ENCODE data around the gene SNX20.

The SNX20 gene

DNA sequence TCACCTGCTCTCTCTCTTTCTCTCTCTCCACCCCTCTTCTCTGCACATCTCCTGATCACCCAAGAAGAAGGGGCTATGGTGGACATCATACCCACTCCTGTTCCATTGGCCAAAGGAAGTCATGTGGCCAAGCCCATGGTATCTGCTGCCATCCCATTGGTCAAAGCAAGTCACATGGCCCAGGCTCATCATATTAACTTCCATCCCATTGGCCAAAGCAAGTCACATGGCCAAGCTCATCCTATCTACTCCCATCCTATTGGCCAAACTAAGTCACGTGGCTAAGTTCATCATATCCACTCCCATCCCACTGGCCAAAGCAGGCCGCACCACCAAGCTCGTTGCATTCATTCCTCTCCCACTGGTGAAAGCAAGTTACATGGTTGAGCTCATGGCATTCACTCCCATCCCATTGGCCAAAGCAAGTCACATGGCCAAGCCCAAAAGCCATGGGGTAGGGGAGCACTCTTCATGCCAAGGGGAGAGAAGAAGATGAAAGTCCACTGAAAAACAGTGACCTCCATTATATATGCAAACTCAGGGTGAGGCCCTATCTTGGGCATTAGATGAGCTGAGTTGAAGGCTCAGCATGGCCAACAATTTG is 29.2 kb downstream of the SNX20 start:
- no peaks in the 10 kb centered on the region for H3K27me3 Mint-ChIP-seq
- H3K27ac Mint-ChIP-seq: no peak overlapping the region
- intact Hi-C loops (cut with micrococcal nuclease): no loop called here
- H3K4me1 Mint-ChIP-seq (ENCODE audit: low read depth): no peaks in the 10 kb centered on the region
- H3K9me3 Mint-ChIP-seq: peaks cover 9% of the 10 kb centered on the region
- H3K36me3 Mint-ChIP-seq (ENCODE audit: low read depth): no peaks in the 10 kb centered on the region
- H3K4me3 Mint-ChIP-seq: no peak overlapping the region

- Mint-ChIP-seq H3K27me3 (peaks cover 3% of the 10 kb centered on the region), H3K4me3 (no peak overlapping the region), H3K27ac (no peak overlapping the region), H3K9me3 (no peaks in the 10 kb centered on the region), H3K4me1 (ENCODE audit: low read depth) (no peaks in the 10 kb centered on the region), H3K36me3 (ENCODE audit: low read depth) (no peaks in the 10 kb centered on the region)
- intact Hi-C loops (cut with micrococcal nuclease): no loop called here
Observed at GRCh38 chr16:50646345-50646744, 34.8 kb downstream of the SNX20 start.

GRCh38 chr16:50645563-50646220 is 35.4 kb downstream of the SNX20 start:
- no peak overlapping the region for H3K4me3 Mint-ChIP-seq
- H3K4me1 Mint-ChIP-seq (ENCODE audit: low read depth): no peaks in the 10 kb centered on the region
- no peaks in the 10 kb centered on the region for H3K36me3 Mint-ChIP-seq (ENCODE audit: low read depth)
- intact Hi-C loops (cut with micrococcal nuclease): no loop called here
- H3K9me3 Mint-ChIP-seq: no peaks in the 10 kb centered on the region
- H3K27ac Mint-ChIP-seq: no peak overlapping the region
- peaks cover 5% of the 10 kb centered on the region for H3K27me3 Mint-ChIP-seq

- Mint-ChIP-seq H3K4me1 (ENCODE audit: low read depth) (no peaks in the 10 kb centered on the region), H3K9me3 (no peaks in the 10 kb centered on the region), H3K4me3 (no peak overlapping the region), H3K27ac (no peak overlapping the region), H3K36me3 (ENCODE audit: low read depth) (no peaks in the 10 kb centered on the region), H3K27me3 (peaks cover 5% of the 10 kb centered on the region)
- intact Hi-C loops (cut with micrococcal nuclease): no loop called here
Observed at GRCh38 chr16:50644729-50645128, 36.4 kb downstream of the SNX20 start.

- intact Hi-C loops (cut with micrococcal nuclease): no loop called here
- no peak overlapping the region for H3K4me3 Mint-ChIP-seq
- no peaks in the 10 kb centered on the region for H3K4me1 Mint-ChIP-seq (ENCODE audit: low read depth)
- no peak overlapping the region for H3K27ac Mint-ChIP-seq
- no peaks in the 10 kb centered on the region for H3K9me3 Mint-ChIP-seq
- H3K36me3 Mint-ChIP-seq (ENCODE audit: low read depth): no peaks in the 10 kb centered on the region
- H3K27me3 Mint-ChIP-seq: peaks cover 5% of the 10 kb centered on the region
Observed at GRCh38 chr16:50644245-50644644, 36.9 kb downstream of the SNX20 start.

GRCh38 chr16:50643192-50643591 is 37.9 kb downstream of the SNX20 start:
- H3K4me1 Mint-ChIP-seq (ENCODE audit: low read depth): no peaks in the 10 kb centered on the region

DNA sequence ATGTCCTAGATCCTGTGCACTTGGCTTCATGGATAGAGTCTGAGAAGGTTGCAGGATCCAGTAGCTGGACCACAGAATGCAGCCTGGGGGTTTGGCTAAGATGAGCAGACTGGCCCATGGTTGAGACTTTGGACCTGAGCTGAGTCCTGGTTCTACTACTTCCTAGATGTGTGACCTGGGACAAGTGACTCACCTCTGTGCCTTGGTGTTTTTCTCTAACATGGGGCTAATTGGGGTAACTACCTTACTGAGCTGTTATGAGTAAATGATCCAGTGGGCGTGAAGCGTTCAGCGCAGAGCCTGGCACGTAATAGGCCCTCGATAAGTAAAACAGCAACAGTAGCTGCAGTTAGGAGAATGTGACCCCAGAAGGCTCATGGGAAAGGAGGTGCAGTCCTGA is 38.8 kb downstream of the SNX20 start:
- Mint-ChIP-seq H3K9me3 (no peaks in the 10 kb centered on the region), H3K27ac (no peak overlapping the region)
- intact Hi-C loops (cut with micrococcal nuclease): no loop called here

More at GRCh38 chr16:50643192-50643591, 37.9 kb downstream of the SNX20 start:
- Mint-ChIP-seq H3K4me3 (no peak overlapping the region), H3K9me3 (no peaks in the 10 kb centered on the region), H3K27me3 (peaks cover 5% of the 10 kb centered on the region), H3K27ac (no peak overlapping the region), H3K36me3 (ENCODE audit: low read depth) (no peaks in the 10 kb centered on the region)
- intact Hi-C loops (cut with micrococcal nuclease): no loop called here

DNA sequence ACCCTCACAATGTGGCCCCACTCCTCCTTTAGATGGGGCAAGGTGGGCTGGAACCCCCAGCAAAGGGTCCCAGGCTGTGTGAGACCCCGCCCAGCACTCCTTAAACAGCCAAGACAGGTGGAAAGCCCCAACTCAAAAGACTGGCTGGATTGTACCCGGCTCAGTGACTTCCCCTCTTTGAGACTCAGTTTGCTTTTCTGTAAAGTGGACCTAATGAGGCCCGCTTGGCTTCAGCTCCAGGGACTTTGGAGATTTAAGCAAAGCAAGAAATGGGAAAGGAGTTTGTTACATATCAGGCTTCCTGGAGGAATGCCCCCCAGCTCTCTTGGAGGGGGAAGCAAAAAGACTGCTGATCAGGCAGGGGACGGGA is 39.3 kb downstream of the SNX20 start:
- H3K27ac Mint-ChIP-seq: no peak overlapping the region
- H3K4me1 Mint-ChIP-seq (ENCODE audit: low read depth): no peaks in the 10 kb centered on the region

More for the DNA sequence above, 38.8 kb downstream of the SNX20 start:
- H3K4me1 Mint-ChIP-seq (ENCODE audit: low read depth): no peaks in the 10 kb centered on the region
- H3K36me3 Mint-ChIP-seq (ENCODE audit: low read depth): no peaks in the 10 kb centered on the region
- H3K27me3 Mint-ChIP-seq: peaks cover 5% of the 10 kb centered on the region
- H3K4me3 Mint-ChIP-seq: no peak overlapping the region

DNA sequence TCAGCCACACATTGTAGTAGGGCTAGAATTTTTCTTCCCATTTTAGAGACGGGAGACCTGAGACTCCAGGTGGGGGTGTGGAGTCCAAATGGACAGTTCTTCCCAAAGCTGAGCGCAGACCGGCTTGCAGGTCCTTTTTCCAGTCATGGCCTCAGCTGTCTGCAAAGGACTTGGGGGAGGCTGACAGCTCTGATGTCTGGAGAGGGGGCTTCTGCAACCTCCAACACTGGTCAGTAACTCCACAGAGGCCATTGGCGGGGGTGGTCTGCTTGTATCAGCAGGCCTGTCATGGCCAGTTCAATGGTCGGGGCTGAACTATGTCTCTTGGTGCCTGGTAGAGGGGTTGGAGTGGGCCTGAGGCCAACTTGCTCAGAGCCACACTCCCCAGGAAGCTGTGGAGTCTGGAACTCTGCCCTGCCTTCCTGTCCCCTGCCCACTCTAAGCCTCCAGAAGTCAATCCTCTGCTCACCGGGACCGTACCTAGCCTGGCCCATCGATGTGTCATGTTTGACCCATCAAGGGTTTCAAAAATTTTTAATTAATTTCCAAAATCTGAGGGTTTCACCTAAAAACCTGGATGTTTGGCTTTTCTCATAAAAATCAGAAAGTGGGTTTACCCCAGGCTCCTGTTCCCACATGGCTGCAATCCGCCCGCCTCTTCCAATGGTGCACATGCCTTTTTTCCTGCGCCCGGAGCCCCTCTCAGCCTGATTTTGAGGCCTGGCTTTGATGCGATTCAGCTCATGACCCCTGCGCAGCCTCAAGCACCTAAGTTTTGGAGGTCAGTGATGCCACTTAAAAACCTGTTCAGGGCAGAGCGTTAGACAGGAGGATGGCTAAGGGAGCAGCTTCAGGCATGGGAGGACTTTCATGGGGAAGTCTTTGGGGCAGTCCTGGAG is 39.9 kb downstream of the SNX20 start:
- no peaks in the 10 kb centered on the region for H3K9me3 Mint-ChIP-seq
- intact Hi-C loops (cut with micrococcal nuclease): no loop called here
- H3K36me3 Mint-ChIP-seq (ENCODE audit: low read depth): no peaks in the 10 kb centered on the region
- no peak overlapping the region for H3K4me3 Mint-ChIP-seq
- peaks cover 5% of the 10 kb centered on the region for H3K27me3 Mint-ChIP-seq
- H3K27ac Mint-ChIP-seq: no peak overlapping the region
- no peaks in the 10 kb centered on the region for H3K4me1 Mint-ChIP-seq (ENCODE audit: low read depth)

More for the DNA sequence above, 39.3 kb downstream of the SNX20 start:
- Mint-ChIP-seq H3K36me3 (ENCODE audit: low read depth) (no peaks in the 10 kb centered on the region), H3K27me3 (peaks cover 5% of the 10 kb centered on the region), H3K4me3 (no peak overlapping the region), H3K9me3 (no peaks in the 10 kb centered on the region)
- intact Hi-C loops (cut with micrococcal nuclease): no loop called here

DNA sequence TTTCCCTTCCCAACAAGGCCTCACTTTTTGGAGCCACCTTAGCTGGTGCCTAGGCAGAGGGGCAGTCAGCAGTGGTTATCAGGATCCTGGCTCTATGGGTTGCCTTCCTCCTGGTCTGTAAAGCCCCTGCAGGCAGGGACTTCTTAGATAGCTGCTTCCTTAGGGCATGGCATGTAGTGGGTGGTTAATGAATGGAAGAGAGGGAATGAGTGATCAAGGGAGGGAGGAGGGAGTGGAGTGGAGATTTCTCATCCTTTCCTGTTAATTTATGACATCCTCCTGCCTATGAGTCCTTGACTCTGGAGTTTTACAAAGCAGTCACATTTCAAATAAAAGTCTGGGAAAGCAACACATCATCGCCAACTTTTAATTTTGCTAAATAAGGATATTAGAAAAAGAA is 40.7 kb downstream of the SNX20 start:
- intact Hi-C loops (cut with micrococcal nuclease): no loop called here
- Mint-ChIP-seq H3K27me3 (peaks cover 5% of the 10 kb centered on the region), H3K27ac (no peak overlapping the region), H3K4me1 (ENCODE audit: low read depth) (no peaks in the 10 kb centered on the region), H3K9me3 (no peaks in the 10 kb centered on the region), H3K4me3 (no peak overlapping the region), H3K36me3 (ENCODE audit: low read depth) (no peaks in the 10 kb centered on the region)

- H3K4me1 Mint-ChIP-seq (ENCODE audit: low read depth): no peaks in the 10 kb centered on the region
- H3K9me3 Mint-ChIP-seq: no peaks in the 10 kb centered on the region
- intact Hi-C loops (cut with micrococcal nuclease): no loop called here
- no peak overlapping the region for H3K4me3 Mint-ChIP-seq
- no peaks in the 10 kb centered on the region for H3K36me3 Mint-ChIP-seq (ENCODE audit: low read depth)
- peaks cover 2% of the 10 kb centered on the region for H3K27me3 Mint-ChIP-seq
- no peak overlapping the region for H3K27ac Mint-ChIP-seq
Observed at GRCh38 chr16:50638816-50639670, 42.1 kb downstream of the SNX20 start.

GRCh38 chr16:50637716-50638602 is 43.2 kb downstream of the SNX20 start:
- H3K9me3 Mint-ChIP-seq: no peaks in the 10 kb centered on the region
- peaks cover 2% of the 10 kb centered on the region for H3K27me3 Mint-ChIP-seq
- intact Hi-C loops (cut with micrococcal nuclease): no loop called here
- no peaks in the 10 kb centered on the region for H3K4me1 Mint-ChIP-seq (ENCODE audit: low read depth)
- no peak overlapping the region for H3K4me3 Mint-ChIP-seq
- no peak overlapping the region for H3K27ac Mint-ChIP-seq
- H3K36me3 Mint-ChIP-seq (ENCODE audit: low read depth): no peaks in the 10 kb centered on the region
